Heart right ventricle (tissue), 16 donors: ENCODE measurements around the gene NUP210. TPM values are rescaled to one million over a fixed set of nuclear protein-coding genes. Genes with fewer than 3 reads are reported as not detected.
A peak's percentile ranks its signal among the peaks of the same experiment; 100 is the strongest.

Experiments
- ATAC-seq, 8 donors: fragments of 200-7000 bp; cut with Tn5 transposase; one replicate each; pipeline ENCODE4 v1.9.1; 2020; ENCODE audit warnings: mild to moderate bottlenecking in 8 of 8, moderate library complexity in 8 of 8, moderate number of reproducible peaks in 1 of 8
- DNase-seq, 2 donors: peaks; one replicate each; pipeline ENCODE4 v3.0.0-alpha.2; 2020
- H3K27ac ChIP-seq, 10 donors: fragments of 200-600 bp; sonication (generic) in 2 of 10; one replicate each; pipeline versions ENCODE4 v1.5.0 to v1.8.0; 2020 to 2022; ENCODE audit warnings: mild to moderate bottlenecking in 3 of 10
- H3K27me3 ChIP-seq, 7 donors: fragments of 200-600 bp; one replicate each; pipeline ENCODE4 v1.8.0; 2021 to 2022; ENCODE audit warnings: mild to moderate bottlenecking in 2 of 7
- H3K36me3 ChIP-seq, 9 donors: fragments of 200-600 bp; sonication (generic) in 1 of 9; one replicate each; pipeline versions ENCODE4 v1.5.0 to v1.8.0; 2020 to 2022; ENCODE audit warnings: mild to moderate bottlenecking in 2 of 9
- H3K4me1 ChIP-seq, 9 donors: fragments of 200-600 bp; sonication (generic) in 1 of 9; one replicate each; pipeline versions ENCODE4 v1.5.0 to v1.8.0; 2020 to 2022; ENCODE audit warnings: mild to moderate bottlenecking in 4 of 9
- H3K4me3 ChIP-seq, 10 donors: fragments of 200-600 bp; sonication (generic) in 2 of 10; one replicate each; pipeline versions ENCODE4 v1.5.0 to v1.8.0; 2020 to 2022; ENCODE audit warnings: mild to moderate bottlenecking in 7 of 10, moderate library complexity in 2 of 10
- H3K9me3 ChIP-seq, 11 donors: fragments of 200-600 bp in 10 of 11; sonication (generic) in 2 of 11; one replicate each; pipeline versions ENCODE4 v1.5.0 to v1.8.0; 2013 to 2022; ENCODE audit warnings: mild to moderate bottlenecking in 2 of 11, control low read depth in 1 of 11, moderate library complexity in 1 of 11
- CTCF ChIP-seq, 9 donors: fragments of 200-600 bp; sonication (generic) in 2 of 9; IDR thresholded peaks; one replicate each; pipeline versions ENCODE4 v1.5.0 to v1.8.0; 2021 to 2022; ENCODE audit warnings: antibody characterized with exemption in 9 of 9, mild to moderate bottlenecking in 5 of 9, moderate library complexity in 1 of 9
- WGBS, 2 donors: extraction: QIAGEN DNeasy Blood & Tissue Kit; methylation state at CpG; one replicate each; pipeline ENCODE4 v1.1.7; 2013; ENCODE audit warnings: inconsistent platforms in 1 of 2; 5-methylcytosine and 5-hydroxymethylcytosine counted together
- intact Hi-C, 10 donors: fragments of 100-400 bp; cut with DNase I; formaldehyde crosslinking; loops; one replicate each; pipeline versions ENCODE4 v1.11.1 to v1.14.2; 2022
- polyA plus RNA-seq, 2 donors: library from polyadenylated mRNA; stranded (reverse); fragments of 200-250 nt; gene quantifications; one replicate each; pipeline ENCODE4 v1.2.3, GENCODE V29; 2013
- total RNA-seq, 10 donors: library from RNA; stranded (reverse); fragmentation: NEBNext Ultra II Directional in 3 of 10; extraction: Animal tissue kit (Norgen Biotek cat#: 25700) in 3 of 10; gene quantifications; one replicate each; pipeline versions ENCODE4 v1.2.1 to v1.2.4, GENCODE V29; 2021 to 2023
- donor health status: Arrhythmogenic right ventricular cardiomyopathy.
- donor health status: ischemic (EF 13 %, LVEDD 7.1; RV severe dilation, severe dysfunction).
- donor health status: healthy with polysubstance abuse.
- donor health status: DM: no; HTN: yes; CAD: no.
- donor health status: DM: no; HTN: no; CAD: no.
- donor health status: ischemic (EF 25% LVEDD 6.9; RV normal size, moderate dysfunction).
- donor health status: ischemic (EF 25% LVEDD 5.7; RV mildly dilated, moderate dysfunction).
- donor health status: healthy.
- donor health status: DM: yes; HTN: yes; CAD: no.
- donor health status: Ischemic cardiomyopathy.
- donor health status: ischemic (EF 35%, LVEDD 5.7; RV mildly dilated, moderate dysfunction).
- donor health status: nonischemic (EF 11% LVEDD 7.7; RV severe dilation, severe dysfunction).
- donor health status: DM: yes; HTN: yes; CAD: no.
- donor health status: PGD.
- donor health status: ischemic (EF 29% LVEDD 5.4; RV normal size, mild dysfunction).
- donor health status: nonischemic (EF 23%, LVEDD 6.1; RV moderate dilation, normal function).

Gene NUP210
- total and polyA plus RNA-seq, 12 donors, result 0.84 to 7.2 (median 2.5) TPM

- H3K9me3 ChIP-seq, result no peaks in the 10 kb centered on the region
- TF ChIP-seq CTCF (IDR thresholded peaks at IDR 0.05), result no peak
- H3K4me1 ChIP-seq, result no peaks in the 10 kb centered on the region
- peaks cover 0 to 50% (median 0%) of the 10 kb centered on the region in 9 donors for H3K36me3 ChIP-seq
- no peak overlapping the region for H3K4me3 ChIP-seq
- H3K27ac ChIP-seq, result no peak overlapping the region
- ATAC-seq (no peak), DNase-seq (no peak)
- 84 to 89% methylated on average over 3 of the region's 3 CpGs for WGBS, 2 donors
- no peaks in the 10 kb centered on the region for H3K27me3 ChIP-seq
- intact Hi-C loops, result no loop called here
Measured at GRCh38 chr3:13314877-13315276, 105.2 kb downstream of the NUP210 start.

DNA sequence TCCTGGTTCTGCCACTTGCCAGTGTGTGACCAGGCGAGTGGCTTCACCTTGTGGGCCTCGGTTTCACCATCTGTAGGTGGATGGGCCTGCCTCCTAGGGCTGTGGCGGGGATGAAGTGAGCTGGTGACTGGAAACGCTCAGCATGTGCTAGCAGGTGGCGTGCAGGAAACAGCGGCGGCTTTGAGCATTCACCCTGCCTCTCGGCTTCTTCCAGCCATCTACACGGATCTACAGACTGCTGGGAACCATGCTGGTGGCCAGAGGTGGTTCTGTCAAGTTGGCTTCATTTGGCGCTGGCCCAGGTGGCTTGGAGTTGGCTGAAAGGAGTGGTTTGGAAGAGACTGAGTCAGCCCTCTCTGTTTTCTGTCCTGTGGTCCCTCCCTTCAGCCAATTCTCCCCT is 106.3 kb downstream of the NUP210 start:
- Histone ChIP-seq H3K27me3 (no peaks in the 10 kb centered on the region), H3K4me3 (no peak overlapping the region), H3K27ac (no peak overlapping the region), H3K9me3 (no peaks in the 10 kb centered on the region), H3K36me3 (peaks cover 0 to 39% (median 0%) of the 10 kb centered on the region in 9 donors), H3K4me1 (no peaks in the 10 kb centered on the region)
- DNase-seq, result no peak
- TF ChIP-seq CTCF (IDR thresholded peaks at IDR 0.05), result no peak
- WGBS, 2 donors, result 92 to 93% methylated on average over 10 of the region's 10 CpGs
- intact Hi-C loops, result no loop called here
- no peak for ATAC-seq

DNA sequence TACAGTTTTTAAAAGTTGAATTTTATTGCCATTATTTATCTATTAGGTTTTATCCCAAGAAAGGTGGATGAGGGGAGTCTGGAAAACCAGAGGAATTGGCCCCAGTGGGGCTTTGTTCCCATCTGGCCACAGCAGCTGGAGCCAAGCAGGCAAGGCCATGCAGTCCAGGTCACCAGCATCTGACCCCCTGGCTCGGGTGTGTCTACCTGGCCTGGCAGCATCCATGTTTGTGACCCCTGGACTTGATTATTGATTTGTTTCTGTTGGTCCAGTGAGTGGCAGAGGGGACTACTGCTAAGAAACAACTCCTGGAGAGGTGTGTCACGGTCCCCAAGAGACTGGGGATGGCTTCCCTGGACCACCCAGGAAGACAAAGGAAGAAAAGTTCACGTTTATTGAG is 111.1 kb downstream of the NUP210 start:
- DNase-seq (no peak), ATAC-seq (no peak)
- Histone ChIP-seq H3K36me3 (peaks cover 0 to 5% (median 0%) of the 10 kb centered on the region in 9 donors), H3K27ac (no peak overlapping the region), H3K4me1 (no peaks in the 10 kb centered on the region), H3K9me3 (no peaks in the 10 kb centered on the region), H3K27me3 (no peaks in the 10 kb centered on the region), H3K4me3 (no peak overlapping the region)
- intact Hi-C loops, result no loop called here
- 78% methylated on average over 3 of the region's 3 CpGs for WGBS, 2 donors
- TF ChIP-seq CTCF (IDR thresholded peaks at IDR 0.05), result no peak

DNA sequence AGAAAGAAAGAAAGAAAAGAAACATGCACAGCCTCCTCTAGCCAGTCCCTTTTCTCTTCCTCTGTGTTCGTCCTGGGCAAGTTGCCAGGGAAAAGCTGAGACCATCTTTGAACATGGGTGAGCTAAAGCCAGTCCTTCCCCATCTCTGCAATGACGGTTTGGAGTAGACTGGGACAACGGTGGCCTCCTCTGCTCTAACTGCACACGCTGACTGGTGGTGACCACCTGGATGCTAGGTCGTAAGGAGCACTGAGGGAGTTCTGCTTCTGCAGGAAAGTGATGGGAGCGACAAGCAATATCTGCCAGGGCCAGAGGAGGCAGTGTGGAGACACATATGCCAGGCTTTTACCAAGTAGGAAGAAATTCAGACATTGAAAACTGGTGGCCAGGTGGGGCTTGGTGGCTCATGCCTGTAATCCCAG is 111.7 kb downstream of the NUP210 start:
- DNase-seq (no peak), ATAC-seq (peak in 1 of 8 donors; percentile 44)
- no peak overlapping the region for H3K4me3 ChIP-seq
- 15 to 20% methylated on average over 6 of the region's 6 CpGs for WGBS, 2 donors
- no peaks in the 10 kb centered on the region for H3K27me3 ChIP-seq
- no peaks in the 10 kb centered on the region for H3K4me1 ChIP-seq
- peak in 8 of 9 donors; percentile 13 to 52 (median 42) for TF ChIP-seq CTCF (IDR thresholded peaks at IDR 0.05)
- no peaks in the 10 kb centered on the region for H3K9me3 ChIP-seq
- H3K27ac ChIP-seq, result no peak overlapping the region
- no peaks in the 10 kb centered on the region for H3K36me3 ChIP-seq
- intact Hi-C loops, result no loop called here
